ENCODE data around the gene ZDHHC19.
"Not testable (repeated sequence)": the region's sequence is repeated elsewhere in the genome, so short reads cannot be mapped to it uniquely, and the experiment has no call there.

- not testable (repeated sequence) for TF ChIP-seq REST (IDR thresholded peaks at IDR 0.05; ENCODE audit: borderline replicate concordance); CTCF (IDR thresholded peaks at IDR 0.05; ENCODE audit: poor library complexity, severe bottlenecking); EP300 (conservative IDR thresholded peaks at IDR 0.05; ENCODE audit: poor library complexity, severe bottlenecking); TAF1 (IDR thresholded peaks at IDR 0.05; ENCODE audit: low read depth); SMC3 (conservative IDR thresholded peaks at IDR 0.05; ENCODE audit: poor library complexity); POLR2AphosphoS5 (IDR thresholded peaks at IDR 0.05); RAD21 (conservative IDR thresholded peaks at IDR 0.05); EZH2 (IDR thresholded peaks at IDR 0.05; ENCODE audit: borderline replicate concordance, insufficient read depth, low read length, poor library complexity, severe bottlenecking); MXI1 (conservative IDR thresholded peaks at IDR 0.05; ENCODE audit: poor library complexity, severe bottlenecking)
Measured at GRCh38 chr3:196165006-196165575, 46.1 kb downstream of the ZDHHC19 start.
